ENCODE measurements around the gene ZC3H4.

The ZC3H4 gene

DNA sequence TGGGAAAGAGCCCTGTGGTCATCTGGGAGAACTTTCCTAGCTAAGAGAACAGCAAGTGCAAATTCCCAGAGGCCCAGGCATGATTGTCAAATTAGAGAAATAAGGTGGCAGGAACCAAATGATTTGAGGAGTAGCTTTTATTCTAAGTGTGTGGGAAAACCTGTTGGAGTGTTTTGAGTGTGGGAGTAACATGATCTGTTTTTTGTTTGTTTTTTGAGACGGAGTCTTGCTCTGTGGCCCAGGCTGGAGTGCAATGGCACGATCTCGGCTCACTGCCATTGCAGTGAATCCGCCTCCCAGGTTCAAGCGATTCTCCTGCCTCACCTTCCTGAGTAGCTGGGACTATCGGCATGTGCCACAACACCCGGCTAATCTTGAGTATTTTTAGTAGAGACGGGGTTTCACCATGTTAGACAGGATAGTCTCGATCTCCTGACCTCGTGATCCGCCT lies 19.5 kb upstream of the ZC3H4 start:
- DNase-seq (ENCODE audit: low read depth in 2 of 2), result no peak

DNA sequence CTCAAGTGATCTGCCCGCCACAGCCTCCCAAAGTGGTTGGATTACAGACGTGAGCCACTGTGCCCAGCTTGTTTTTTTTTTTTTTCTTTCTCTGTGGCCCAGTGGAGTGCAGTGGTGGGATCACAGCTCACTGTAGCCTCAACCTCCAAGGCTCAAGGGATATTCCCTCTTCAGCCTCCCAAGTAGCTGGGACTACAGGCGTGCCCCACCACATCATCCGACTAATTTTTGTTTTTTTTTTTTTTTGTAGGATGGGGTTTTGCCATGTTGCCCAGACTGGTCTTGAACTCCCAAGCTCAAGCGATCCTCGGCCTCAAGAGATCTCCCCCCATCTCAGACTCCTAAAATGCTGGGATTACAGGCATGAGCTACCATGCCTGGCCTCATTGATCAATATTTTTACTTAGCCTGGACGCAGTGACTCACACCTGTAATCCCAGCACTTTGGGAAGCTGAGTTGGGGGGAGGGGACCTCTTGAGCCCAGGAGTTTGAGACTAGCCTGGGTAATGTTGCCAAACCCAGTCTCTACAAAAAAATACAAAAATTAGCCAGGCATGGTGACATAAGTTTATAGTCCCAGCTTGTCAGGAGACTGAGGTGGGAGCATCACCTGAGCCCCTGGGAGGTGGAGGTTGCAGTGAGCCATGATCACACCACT lies 18.7 kb upstream of the ZC3H4 start:
- no peak for DNase-seq (ENCODE audit: low read depth in 2 of 2)

DNA sequence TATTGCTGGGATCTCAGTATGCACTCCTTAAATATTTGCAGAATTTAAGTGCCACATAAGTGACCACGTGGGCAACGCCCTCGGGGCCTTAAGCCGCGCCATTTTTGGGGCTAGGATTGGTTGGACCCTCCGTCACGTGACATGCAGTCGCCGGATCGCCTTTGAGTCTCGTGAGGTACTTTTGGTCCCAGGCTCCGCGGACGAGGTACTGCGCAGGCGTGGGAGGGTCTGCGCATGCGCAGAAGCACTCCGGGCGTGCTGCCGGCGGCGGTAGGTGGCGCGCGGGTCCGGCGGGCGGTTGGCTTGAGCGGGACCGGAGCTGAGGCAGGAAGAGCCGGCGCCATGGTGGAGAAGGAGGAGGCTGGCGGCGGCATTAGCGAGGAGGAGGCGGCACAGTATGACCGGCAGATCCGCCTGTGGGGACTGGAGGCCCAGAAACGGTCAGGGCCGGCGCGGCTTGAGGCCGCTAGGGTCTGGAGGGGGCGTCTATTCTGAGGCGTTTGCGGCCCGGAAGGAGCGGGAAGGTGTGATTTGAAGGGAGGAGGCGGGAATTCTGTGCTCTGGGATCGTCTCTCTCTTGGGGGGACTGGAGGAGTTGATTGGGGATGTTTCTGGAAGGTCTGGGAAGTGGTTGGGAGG lies 17.1 kb upstream of the ZC3H4 start, which contains the start of gene SAE1:
SAE1 (plus strand) TSS at position 247 of the 639 bp plus-strand sequence; CDS start at position 343, 96 bp downstream.
- DNase-seq (ENCODE audit: low read depth in 2 of 2), result peak; percentile 76 to 83

DNA sequence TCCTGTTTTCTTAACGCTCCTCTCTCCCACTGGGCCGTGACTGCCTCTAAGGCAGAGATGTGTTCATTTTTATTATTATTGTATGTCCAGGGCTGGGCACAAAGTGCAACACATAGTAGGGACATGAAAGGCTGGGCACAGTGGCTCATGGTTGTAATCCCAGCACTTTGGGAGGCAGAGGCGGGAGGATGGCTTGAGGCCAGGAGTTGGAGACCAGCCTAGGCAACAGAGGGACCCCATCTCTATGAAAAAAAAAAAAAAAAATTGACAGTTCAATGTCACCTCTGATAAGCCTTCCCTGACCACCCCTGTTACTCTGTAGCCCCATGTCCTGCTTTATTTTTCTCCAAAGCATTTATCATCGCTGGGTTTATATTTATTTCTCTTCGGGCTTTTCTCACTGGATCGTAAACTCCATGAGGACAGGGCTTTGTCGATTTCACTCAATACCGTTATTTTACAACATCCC lies 16.6 kb upstream of the ZC3H4 start:
- no peak for DNase-seq (ENCODE audit: low read depth in 2 of 2)

DNA sequence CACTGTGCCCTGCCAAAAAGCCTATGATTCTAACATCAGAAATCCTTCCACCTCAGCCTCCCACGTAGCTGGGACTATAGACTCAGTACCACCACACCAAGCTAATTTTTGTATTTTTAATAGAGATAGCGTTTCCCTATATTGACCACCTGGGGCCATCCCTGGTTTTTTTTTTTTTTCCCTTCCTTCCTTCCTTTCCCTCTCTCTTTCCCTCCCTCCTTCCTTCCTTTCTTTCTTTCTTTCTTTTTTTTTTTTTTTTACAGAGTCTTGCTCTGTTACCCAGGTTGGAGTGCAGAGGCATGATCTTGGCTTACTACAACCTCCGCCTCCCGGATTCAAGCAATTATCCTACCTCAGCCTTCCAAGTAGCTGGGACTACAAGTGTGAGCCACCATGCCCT lies 16.0 kb upstream of the ZC3H4 start:
- no peak for DNase-seq (ENCODE audit: low read depth in 2 of 2)

DNA sequence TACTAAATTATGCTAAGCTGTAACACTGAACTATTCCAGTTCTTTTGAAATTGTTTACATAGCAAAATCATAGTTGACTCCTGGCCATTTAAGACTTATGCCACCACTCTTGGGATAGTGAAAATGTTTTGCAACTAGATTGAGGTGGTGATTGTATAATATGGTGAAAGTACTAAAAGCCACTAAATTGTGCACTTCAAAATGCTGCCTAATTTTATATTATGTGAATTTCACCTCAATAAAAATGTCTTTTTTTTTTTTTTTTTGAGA lies 12.0 kb upstream of the ZC3H4 start:
- DNase-seq (ENCODE audit: low read depth in 2 of 2), result no peak

DNA sequence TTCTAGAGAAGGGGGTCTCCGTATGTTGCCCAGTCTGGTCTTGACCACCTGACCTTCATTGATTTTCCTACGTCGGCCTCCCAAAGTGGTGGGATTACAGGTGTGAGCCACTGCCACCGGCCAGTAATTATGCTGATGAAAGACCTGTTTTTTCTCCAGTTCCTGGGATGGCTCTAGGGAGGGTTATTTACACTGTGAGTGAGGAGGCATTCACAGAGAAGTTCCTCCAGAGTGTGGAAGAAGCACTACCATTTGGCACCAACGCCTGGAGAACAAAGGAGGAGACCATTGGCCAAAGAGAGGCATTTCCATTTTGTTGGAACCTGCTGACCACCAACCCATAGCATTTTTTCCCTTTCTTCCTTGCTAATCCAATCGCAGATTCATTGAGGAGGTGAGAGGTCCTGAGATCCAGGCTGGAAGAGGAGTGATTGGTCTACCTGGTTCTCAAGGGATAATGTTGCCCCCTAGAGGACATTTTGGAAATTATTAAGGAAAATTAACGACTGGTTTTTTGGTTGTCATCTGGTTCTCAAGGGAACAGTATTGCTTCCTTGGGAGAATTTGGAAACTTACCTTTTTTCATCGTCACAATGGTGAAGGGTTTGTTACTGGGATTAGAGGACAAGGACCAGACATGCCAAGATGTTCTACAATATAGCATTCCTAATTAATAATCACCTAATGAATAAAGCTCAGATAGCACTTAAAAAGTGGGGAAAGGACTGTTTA lies 11.5 kb upstream of the ZC3H4 start:
- no peak for DNase-seq (ENCODE audit: low read depth in 2 of 2)

DNA sequence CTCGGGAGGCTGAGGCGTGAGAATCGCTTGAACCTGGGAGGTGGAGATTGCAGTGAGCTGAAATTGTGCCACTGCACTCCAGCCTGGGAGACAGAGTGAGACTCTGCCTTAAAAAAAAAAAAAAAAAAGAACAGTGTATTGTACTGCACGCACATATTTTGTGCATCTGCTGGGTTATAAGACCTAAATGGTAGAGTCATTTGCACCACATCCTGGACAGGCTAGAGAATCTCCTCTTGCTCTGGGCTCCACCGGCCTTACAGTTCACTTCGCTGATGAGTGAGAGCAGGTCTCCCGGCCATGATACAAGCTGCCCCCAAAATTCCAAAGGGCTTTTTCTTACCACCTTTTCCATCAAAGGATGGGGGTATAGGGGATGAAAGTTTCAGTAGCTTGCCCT lies 9.8 kb upstream of the ZC3H4 start:
- DNase-seq (ENCODE audit: low read depth in 2 of 2), result no peak

DNA sequence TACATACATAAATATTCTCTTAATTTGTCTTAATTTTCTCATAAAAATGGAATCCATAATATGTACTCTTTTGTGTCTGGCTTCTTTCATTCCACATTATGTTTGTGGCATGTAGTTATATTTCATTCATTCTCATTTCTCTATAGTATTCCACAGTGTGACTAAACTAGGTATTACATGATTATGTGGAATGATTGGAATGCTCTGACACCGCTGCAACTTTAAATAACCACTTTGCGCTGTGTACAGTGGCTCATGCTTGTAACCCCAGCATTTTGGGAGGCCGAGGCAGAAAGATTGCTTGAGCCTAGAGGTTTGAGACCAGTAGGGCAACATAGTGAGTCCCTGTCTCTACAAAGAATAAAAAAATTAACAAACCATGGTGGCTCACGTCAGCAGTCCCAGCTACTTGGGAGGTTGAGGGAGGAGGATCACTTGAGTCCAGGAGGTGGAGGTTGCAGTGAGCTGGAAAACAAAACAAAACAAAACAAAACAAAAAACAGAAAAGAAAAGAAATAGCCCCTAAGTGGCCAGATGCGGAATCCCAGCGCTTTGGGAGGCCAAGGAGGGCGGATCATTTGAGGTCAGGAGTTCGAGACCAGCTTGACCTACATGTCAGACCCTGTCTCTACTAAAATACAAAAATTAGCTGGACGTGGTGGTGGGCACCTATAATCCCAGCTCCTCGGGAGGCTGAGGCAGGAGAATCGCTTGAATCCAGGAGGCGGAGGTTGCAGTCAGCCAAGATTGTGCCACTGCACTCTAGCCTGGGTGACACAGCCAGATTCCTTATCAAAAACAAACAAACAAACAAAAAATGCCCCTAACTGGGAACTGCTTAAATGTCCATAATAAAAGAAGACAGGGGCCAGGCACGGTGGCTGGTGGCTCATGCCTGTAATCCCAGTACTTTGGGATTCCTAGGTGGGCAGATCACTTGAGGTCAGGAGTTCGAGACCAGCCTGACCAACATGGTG lies 9.1 kb upstream of the ZC3H4 start:
- DNase-seq (ENCODE audit: low read depth in 2 of 2), result no peak

DNA sequence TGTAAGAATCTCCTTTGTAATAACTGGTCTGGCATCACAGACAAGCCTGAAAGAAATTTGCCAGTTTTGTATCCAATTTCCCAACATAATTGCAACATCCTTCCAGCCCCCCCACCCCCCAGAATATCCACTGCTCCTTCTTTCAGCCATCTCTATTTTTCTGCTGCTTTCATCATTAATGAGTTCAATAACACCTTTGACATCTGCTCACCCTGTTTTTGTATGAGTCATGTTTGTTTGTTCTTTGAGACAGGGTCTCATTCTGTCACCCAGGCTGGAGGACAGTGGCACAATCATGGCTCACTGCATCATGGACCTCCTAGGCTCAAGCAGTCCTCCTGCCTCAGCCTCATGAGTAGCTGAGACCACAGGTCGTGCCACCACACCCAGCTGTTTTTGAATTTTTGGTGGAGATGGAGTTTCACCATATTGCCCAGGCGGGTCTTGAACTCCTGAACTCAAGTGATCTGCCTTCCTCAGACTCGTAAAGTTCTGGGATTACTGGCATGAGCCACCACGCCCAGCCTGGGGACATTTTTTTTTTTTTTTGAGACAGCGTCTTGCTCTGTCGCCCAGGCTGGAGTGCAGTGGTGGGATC lies 7.0 kb upstream of the ZC3H4 start:
- no peak for DNase-seq (ENCODE audit: low read depth in 2 of 2)

DNA sequence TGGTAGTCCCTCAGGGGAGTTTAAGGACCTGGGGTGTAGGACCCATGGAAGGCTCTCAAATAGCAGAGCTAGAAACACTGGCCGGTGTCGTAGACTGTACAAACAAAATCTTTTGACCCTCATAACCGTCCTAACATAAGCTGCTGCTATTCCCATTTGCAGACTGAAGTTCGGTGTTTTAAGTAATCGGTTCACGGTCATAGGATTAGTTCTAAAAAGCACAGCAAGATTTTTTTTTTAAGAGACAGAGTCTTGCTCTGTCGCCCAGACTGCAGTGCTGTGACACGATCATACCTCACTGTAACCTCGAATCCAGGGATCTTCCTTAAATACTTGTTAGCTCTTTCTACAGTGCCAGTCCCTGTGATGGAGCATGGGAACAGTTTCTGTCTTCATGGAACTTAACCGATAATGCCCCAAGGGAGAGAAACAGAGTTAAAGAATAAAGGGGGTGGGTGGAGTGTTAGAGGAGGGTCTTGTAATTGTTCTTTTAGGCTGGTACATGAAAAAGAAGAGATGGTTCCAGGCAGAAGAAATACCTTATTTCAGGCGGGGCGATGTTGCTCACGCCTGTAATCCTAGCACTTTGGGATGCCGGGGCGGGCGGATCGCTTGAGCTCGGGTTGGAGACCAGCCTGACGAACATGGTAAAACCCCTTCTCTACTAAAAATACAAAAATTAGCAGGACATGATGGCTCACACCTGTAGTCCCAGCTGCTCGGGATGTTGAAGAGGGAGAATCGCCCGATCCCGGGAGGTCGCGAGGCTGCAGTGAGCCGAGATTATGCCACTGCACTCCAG lies 475 bp upstream of the ZC3H4 start:
- no peak for DNase-seq (ENCODE audit: low read depth in 2 of 2)

DNA sequence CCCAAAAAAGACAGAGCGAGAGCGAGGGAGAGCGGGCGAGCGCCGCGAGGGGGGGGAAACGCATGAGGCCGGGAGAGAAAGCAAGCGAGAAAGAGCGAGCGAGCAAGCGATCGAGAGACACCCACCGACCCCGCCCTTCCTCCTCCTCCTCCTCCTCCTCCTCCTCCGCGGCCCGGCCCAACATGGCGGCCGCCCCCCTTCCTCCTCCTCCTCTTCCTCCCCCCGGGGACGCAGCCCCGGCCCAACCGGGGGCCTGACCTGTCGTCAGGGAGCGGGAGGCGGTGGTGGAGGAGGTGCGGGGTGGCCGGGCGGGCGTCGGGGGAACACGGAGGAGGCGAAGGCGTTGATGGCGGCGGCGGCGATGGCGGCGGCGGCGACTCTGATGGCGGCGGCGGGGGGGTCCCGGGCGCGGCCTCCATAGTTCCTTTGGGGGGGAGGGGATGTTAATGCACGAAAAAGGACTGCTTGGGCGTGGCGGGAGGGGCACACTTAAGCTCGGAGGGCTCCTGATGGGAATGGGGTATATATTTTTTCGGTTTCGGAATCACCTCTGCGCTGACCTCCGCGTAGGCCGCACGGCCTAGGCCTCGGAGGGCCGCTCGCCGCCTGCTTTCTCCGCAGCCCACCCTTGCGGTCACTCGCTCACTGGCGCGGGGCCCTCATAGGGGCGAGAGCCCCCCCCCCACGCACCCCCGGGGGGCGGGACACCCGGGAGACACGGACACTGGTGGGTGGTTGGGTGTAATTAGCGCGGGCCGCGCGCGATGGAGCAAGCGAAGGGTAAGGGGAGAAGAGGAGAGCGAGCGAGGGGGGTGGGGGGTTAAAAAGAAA lies 1.2 kb downstream of the ZC3H4 start:
- DNase-seq (ENCODE audit: low read depth in 2 of 2), result peak; percentile 81 to 83

DNA sequence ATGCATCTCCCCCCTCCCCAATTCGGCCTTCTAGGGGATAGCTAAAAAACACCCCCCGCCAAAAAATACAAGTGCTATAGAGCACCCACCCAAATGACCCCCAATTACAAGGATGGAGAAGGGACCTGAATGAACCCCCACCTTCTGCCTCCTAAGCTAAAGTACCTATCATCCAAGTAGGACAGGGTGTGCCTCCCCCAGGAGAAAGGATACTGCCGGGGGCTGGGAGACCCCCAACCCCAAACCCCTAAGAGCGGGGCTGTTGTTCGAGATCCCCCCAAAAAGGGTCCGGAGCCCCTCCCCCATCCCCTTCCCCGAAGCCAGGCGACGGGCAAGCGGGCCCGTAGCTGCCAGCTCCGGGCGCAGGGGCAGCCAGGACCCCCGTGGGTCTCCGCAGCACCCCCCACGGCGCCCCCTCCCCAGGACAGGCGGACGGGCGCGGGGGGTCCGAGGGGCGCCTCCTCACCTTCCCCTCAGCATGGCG lies 1.9 kb downstream of the ZC3H4 start:
- no peak for DNase-seq (ENCODE audit: low read depth in 2 of 2)

DNA sequence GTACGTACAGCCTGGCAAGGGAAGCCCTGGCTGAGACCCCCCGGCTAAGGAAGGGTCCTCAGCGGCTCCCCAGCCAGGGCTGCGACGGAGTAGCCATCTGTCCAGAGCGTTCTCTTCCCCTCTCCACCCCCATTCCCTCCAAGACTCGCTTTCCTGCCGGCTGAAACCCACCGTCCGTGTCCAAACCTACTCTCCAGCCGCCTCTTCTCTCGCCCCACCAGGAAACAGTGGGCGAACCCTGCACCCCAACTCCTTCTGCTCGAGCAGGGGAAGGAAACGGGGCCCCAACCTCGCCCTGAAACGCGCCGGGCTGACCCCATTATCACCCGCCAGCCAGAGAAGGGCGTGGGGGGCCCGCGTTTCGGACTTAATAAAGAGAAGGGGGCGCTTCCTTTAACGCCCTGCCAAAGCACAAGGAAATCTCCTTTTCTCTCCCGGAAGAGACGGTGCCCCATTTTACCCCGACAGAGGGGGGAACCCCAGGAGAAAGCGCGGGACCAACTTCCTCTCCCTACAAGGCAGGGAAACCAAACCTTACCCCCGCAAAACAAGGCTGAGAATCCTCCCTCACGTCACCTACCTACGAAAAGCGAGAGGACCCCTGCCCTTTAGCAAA lies 2.5 kb downstream of the ZC3H4 start:
- peak in 1 of 2 donors; percentile 22 for DNase-seq (ENCODE audit: low read depth in 2 of 2)

DNA sequence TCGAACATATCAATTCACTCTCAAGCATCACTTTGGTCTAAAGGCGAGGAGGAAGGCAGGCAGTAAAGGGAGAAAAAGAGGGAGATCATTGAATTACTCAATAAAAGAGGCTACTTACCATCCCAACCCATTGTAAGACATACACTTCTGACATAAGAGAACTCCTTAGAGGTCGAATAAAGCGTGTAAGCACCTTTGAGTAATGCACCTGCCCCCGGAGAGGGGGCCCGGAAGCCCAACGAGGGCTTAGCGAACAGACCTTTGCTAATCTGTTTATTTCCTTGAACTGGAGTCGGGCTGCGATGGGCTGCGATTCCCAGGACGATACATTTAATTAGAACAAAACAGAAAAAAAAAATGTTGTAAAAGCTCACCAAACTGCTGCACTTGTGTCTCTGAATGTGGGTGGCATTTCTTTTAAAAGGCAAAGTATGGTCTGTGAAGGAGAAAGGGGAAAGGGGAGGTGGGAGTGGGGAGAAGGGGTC lies 3.0 kb downstream of the ZC3H4 start:
- DNase-seq (ENCODE audit: low read depth in 2 of 2), result peak in 1 of 2 donors; percentile 37

DNA sequence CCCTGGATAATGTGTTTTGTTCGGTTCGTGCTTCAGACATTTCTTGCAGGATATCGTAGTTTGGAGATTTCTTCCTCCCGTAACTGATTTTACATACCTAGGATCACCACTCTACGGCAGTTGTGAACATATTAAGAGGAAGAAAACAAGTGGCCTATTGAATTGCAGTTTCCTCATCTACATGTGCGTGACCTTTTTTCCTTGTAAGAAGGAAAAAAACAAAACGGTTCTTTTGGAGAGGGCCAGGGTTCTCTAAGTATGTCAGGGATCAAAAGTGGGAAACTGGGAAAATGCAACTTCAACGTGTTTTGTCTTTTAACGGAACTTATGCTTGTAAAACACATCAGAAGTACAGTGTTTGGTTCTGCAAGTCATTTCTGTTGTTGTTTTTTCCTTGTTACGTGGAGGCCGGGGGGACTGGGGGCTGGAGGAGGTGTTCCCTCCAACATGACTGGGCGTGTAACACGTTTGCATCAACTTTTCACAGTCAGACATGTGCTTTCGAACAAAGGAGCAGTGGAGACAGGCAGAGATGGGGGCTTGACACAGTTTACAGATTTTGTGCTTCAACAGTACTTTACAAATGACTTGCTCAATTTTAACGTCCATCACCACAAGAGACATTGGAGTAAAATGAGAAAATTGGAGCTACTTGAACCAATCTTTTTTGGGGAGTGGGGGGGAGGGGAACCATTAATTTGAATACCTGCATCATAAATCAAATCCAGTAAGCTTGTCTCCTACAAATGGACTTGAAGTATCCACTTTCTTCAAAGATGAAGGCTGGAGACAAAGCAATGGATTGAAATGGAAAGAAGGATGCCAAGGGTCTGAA lies 3.8 kb downstream of the ZC3H4 start:
- peak in 1 of 2 donors; percentile 29 for DNase-seq (ENCODE audit: low read depth in 2 of 2)

DNA sequence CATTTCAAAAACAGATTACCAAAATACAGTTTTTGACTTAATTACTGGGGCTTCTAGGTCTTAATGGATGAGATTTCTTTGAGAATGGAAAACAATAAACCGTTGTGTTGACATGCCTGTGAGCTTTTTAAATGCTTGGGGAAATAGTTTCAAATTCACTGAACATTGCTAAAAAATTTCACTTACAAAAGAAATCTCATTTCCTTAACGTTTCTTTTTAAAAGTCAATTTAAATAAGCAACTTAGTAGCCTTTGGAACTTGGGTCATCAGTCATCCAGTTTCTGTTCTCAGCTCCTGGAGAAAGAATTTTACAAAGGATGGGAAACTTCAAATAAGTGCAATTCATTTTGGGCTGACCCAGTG lies 4.4 kb downstream of the ZC3H4 start:
- no peak for DNase-seq (ENCODE audit: low read depth in 2 of 2)

All from stimulated activated CD8-positive, alpha-beta memory T cell treated with anti-CD3 and anti-CD28 coated beads, Interleukin-15, amount 100 ng/mL, for 4 hours (primary cell).